NCI-H82 treated with DMSO at 0.1 percent for 48 hours (cell line): Measurements from ENCODE around the gene PPP1R14B.

Experiments used
- DNase-seq: peaks from one replicate; lab custom pipeline; 2025; ENCODE audit not compliant: unreplicated experiment; lab: John Stamatoyannopoulos, UW

Gene PPP1R14B, protein sequence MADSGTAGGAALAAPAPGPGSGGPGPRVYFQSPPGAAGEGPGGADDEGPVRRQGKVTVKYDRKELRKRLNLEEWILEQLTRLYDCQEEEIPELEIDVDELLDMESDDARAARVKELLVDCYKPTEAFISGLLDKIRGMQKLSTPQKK

DNA sequence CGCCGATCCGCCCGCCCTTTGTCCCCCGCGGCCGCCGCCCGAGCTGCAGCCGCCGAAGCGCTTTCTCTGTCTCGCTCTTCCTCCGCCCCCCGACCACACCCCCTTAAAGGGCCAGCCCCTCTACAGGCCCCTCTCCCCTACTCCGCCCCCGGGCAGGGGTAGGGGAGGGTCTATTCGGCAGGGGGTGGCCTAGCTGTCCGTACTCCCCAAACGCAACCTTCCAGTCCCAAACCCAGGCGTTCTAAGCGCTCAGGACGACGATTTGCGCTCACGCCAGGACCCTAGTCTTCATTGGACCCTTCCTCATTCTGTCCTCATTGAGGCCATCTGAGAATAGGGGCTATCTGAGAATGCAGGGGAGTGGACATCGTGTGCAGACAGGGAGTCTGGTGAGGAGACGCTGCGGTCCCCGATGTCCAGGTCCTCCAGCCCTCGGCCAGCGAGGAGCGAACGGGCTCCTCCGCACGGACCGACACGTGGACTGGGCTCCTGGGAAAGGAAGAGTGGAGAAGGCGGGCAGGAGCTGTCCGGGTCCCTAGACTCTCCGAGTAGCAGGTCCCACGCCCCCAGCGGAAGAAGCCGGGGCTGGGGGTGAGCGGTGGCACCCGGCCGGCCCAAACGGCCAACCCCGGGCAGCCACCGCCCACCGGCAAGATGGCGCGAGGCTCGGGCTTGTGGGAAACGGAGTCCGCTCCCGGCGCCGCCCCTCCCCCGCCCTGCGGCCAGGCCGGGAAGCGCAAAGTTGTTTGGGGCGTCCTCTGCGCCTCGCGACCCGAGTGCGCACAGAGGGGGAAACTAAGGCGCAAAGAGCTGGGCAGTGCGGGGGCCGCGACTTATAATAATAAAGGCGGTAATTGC is at the start of gene PPP1R14B:
Gene PPP1R14B, minus strand, starts transcription at position 73 of the 858 bp plus-strand sequence. CDS start 270 bp downstream, outside the sequence.
- peak; percentile 54 for DNase-seq

DNA sequence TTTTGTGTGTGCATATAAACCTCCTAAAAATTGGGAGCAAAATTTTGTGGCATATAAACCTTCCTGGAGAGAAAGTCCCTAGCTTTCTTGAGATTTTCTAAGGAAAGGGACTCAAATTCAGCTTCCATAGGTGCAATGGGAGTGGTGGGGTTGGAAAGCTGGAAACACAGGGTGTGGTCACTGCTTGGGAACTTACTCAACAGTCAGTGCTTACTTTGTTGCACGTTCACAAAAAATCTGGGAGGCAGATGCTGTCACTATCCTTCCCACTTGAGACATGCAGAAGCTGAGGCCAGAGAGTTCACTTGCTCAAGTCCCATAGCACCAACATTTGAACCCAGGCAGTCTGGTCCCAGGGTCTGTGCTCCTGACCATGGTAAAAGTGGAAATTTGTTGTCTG is 49.5 kb upstream of the PPP1R14B start:
- DNase-seq: no peak

DNA sequence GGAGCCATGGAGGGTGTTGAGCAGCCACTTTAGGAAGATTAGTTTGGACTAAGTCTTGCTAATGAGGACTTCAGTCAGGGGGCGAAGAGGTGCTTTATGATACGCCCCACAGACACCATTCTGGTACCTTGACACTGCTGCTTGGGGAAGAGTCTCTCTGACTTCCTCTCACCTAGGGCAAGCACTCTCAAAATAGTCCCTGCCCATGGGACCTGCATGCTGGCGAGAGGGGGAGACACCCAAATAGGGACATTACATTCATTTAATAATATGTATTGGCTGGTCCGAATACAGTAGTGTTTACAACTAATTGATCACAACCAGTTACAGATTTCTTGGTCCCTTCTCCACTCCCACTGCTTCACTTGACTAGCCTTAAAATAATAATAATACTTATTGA is 49.0 kb upstream of the PPP1R14B start:
- DNase-seq: no peak

DNA sequence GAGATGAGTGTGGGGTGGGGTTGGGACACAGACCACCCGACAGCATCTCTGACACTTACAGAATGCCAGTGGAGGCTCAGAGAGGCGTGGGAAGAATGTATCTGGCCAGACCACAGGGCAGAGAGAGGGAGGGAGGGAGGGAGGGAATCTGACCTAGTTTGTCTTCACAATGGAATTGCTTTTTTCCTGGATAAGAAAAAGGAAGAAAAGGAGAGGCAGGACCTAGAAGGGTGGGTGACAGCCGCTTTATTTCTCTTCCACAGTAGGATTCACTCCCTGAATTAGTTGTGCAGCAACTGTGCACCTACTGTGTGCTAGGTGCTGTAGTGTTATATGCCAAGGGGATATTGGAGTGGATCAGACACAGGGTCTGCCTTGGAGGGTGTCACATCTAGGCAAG is 48.0 kb upstream of the PPP1R14B start:
- DNase-seq: no peak

DNA sequence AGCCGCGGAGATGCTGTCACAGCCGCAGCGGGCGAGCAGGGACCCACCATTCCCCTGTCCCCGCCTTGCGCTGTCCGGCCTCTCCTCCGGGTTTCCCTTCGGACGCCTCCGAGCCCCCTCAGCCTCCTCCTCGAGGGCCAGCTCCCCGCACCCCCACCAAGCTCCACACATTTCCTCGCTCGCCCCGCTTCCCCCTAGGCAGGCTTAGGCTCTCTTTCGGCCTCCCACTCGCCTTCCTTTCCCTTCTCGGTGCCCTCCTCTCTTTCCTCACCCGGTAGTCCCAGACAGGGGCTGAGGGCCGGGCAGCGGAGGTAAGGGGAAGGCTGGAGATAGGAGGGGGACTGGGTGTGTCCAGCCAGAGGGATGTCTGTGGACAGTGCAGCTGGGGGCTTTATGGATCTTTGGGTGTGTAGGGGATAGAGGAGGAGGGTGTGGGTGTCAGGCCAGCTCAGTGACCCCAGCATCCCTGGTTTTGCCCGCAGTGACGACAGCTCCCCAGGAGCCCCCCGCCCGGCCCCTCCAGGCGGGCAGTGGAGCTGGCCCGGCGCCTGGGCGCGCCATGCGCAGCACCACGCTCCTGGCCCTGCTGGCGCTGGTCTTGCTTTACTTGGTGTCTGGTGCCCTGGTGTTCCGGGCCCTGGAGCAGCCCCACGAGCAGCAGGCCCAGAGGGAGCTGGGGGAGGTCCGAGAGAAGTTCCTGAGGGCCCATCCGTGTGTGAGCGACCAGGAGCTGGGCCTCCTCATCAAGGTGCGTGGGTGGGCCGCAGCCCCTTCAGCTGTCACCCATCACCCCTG is 45.9 kb upstream of the PPP1R14B start:
- DNase-seq: no peak

DNA sequence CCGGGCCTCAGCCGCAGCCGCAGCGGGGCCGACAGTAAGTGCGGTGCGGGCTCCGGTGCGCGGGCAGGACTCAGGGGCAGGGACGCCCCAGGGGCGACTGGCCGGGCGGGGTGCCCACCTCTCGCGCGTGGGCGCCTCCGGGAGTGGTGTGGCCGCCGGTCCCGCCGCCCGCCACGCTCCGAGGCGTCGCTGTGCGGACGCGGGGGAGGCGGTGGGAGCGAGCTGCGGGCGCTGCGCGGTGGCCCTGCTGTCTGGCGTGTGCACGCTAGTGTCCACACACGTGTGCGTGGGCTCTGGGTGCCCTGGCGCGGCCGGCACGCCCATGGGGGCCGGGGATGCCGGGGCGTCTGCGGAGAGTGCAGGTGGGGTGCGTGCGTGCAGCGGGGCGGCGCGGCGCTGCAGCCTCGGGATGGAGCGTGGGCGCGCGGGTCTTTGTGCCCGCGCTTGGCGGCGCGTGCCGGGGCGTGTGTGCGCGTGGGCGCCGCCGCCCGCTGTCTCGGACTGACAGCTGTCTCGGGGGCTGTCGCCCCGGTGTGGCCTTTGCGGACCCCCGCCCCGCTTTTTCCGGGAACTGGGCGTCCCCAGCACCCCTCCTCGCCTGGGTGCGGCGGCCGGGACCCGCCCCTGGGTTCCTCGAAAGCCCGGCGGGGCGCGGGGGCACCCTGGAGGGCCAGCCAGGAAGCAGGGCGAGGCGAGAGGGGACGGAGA is 45.2 kb upstream of the PPP1R14B start:
- DNase-seq: no peak

DNA sequence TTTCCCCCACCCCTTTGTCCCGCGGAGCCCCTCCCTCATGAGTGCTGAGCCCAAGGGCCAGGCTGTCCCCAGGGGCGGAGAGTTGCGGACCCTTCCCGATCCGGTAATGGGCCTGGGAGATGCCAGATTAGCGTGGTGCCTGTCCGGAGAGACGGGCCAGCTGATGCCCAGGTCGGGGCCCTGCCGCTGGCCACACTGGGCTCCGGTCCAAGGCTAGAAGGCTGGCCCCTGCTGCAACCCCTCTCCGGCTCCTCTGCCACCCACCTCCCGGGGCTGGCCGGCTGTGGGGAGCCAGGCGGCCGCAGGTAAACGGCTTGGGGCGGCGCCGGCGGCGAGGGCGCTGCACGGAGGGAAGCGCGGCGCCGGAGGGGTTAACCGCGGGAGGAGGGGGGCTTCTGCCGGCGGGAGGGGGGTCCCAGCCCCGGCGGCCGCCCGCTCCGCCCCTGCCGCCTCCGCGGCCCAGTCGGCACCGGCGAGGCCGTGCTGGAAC is 44.6 kb upstream of the PPP1R14B start, which contains the start of gene KCNK4:
Gene KCNK4, plus strand, starts transcription at position 41 of the 490 bp plus-strand sequence. CDS start 1,717 bp downstream, outside the sequence.
- no peak for DNase-seq

DNA sequence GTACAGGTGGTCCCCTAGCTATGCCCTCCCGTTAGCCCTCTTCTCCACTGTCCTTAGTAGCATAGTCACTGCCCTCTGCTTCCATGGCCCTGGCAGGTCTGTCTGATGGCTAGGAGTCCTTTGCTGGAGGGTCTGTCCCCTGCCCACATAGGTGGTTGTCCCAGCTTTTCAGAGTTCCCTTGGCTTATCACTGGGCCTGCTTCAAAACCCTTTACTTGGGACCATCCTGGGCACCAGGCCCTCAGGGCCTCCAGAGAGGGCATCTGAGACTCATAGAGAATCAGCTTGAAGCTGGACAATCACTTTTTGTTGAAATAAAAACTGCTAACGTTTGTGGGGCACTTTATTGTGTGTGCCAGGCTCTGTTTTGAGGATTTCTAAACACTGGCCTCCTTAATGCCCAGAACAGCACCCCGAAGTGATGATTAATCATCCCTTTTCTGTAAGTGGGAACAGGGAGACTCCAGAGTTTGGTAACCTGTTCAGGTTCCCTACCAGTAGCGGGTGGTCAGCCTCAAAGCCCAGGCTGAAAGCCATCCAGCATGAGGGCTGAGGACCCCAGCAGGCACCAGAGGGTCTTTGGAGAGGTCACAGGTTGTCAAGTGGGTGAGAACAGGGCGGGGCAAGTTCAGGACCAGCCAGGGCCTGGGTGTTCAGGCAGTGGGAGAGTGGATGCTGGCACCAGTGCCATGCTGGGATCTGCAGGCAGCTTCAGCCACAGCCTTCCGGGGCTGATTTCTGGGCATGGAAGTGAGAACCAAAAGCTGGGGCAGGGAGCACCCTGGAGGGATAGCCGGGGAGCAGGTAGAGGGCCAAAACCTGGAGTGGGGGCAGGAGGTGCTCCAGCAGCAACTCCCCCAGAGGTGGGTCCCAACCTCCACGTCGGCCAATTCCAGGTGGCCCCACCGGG is 43.9 kb upstream of the PPP1R14B start:
- no peak for DNase-seq

DNA sequence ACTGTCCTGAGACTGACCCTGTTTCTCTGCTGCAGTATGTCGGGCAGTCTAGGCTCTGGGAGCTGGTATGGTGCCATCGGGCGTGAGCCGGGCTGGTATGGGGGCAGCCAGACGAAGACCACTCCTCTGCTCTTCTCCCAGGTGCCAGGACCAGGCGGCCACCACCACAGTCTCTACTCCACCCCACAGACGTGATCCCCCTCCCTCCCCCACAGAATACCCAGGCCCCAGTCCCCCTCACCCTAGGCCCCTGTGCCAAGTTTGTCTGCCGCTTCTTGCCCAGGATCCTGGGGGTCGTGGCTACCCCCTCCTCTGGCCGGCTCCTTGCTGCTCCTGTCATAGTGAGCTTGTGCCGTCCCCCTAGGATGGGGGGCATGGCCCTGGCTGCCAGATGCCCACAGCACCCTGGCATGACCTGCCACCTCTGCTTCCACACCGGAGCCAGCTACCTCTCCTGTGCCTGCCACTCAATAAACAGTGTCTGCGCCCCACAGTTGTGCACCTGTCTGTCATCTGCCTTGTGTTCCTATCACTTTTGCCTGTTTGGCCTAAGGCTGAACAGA is 42.3 kb upstream of the PPP1R14B start:
- no peak for DNase-seq

DNA sequence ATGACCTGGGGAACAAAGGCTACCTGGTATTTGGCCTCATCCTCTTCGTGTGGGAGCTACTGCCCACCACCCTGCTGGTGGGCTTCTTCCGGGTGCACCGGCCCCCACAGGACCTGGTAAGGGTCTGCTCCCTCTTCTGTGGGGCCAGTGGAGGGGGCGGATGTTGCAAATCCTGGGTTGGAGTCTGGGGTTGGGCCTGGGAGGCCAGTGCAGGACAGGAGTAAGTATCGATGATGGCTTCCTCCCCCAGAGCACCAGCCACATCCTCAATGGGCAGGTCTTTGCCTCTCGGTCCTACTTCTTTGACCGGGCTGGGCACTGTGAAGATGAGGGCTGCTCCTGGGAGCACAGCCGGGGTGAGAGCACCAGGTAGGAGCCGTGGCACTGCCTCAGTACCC is 41.6 kb upstream of the PPP1R14B start:
- no peak for DNase-seq

DNA sequence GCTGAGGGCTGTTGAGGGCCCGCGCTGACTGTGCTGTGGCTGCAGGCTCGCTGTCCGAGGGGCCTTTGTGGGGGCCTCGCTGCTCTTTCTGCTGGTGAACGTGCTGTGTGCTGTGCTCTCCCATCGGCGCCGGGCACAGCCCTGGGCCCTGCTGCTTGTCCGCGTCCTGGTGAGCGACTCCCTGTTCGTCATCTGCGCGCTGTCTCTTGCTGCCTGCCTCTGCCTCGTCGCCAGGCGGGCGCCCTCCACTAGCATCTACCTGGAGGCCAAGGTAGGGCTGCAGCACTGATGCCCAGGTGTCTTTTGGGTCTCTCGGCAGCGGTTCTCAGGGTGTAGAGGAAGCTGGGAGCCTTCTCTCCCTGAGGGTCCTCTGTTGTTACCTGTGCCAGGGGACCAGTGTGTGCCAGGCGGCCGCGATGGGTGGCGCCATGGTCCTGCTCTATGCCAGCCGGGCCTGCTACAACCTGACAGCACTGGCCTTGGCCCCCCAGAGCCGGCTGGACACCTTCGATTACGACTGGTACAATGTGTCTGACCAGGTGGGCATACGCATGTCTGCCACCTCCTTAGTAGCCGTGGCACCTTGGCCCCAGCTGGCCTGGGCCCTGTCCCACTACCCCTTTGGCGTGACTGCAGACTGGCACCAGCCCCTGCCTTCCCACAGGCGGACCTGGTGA is 41.1 kb upstream of the PPP1R14B start:
- DNase-seq: no peak

DNA sequence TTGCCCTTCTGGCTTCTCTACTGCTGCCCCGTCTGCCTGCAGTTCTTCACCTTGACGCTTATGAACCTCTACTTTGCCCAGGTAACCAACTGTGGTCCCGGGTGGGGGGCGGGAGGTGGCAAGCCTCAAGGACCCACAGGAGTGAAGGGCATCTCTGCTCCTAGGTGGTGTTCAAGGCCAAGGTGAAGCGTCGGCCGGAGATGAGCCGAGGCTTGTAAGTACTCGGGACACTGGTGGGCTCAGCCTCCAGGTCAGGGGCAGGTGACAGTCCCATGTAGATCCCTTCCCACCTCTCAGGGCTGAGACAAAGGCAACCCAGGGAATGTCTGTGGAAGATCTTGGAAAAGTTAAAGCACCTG is 40.0 kb upstream of the PPP1R14B start:
- DNase-seq: no peak

DNA sequence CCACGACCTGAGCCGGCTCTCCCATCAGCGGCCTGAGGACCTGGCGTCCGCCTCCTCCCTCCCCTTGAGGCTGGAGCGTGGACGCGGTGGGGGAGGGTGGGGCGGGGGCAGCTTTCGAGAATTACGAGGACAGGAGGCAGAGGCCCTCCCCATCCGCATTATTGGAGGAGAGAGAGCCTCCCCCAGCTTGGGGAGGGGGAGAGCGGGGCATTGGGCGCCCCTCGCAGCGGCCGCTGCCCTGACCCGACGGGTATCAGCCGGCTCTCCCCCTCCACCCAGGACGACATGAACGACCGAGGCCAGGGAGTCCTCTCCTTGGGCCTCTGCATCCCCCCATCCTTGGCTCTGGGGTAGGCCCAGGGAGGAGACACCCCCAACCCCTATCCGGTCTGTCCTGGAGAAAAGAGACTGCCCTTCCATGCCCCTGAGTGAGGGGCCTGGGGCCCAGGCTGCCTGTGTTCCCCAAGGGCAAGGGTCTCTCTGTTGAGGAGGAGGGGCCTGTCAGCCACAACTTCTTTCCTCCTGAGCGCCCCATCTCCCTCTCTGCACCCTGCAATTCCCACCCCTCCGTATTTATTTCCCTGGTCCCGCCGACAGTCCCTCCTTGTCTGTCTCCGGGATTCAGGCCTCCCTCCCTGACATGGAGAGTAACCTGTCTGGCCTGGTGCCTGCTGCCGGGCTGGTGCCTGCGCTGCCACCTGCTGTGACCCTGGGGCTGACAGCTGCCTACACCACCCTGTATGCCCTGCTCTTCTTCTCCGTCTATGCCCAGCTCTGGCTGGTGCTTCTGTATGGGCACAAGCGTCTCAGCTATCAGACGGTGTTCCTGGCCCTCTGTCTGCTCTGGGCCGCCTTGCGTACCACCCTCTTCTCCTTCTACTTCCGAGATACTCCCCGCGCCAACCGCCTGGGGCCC is 39.4 kb upstream of the PPP1R14B start:
- no peak for DNase-seq

DNA sequence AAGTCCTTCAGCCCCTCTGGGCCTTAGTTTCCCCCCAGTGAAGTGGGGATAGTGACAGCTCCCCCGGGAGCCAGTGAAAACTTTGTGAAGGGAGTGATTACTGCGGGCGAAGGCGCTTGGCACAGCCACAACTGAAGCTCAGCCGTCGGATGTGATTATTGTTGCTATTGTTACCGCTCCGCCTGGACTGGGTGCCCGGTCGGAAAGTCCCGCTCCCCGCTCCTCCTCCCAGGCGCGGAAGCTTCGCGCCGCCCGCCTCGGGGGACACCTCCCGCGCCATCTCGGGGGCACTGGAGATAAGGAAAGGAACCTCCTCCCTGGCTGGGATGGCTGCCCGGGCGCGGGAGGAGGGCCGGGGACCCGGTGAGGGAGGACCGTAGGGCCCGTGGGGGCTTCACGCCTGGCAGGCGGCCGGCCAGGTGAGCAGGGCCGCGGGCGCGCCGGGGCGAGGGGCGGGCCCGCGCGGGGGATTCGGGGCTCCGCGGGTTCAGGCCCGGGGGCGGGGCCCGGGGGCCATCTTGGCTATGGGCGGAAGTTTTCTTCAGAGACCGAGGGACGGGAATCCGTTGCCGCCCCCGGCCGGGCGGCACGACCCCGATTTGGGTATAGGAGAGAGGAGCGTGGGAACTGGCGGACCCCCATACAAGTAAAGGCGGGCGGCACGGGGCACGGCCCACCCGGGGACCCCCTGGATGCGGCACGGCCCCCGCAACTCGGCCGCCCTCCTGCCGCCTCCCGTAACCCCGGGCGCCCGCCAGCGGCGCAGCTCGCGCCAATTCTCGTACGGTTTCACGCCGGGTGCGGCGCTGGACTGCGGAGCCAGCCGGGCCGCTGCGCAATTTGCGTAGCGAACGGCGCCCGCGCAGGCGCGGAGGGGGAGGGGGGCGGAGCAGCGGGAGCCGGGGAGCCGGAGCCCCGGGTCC is 38.5 kb upstream of the PPP1R14B start, which contains the start of gene GPR137:
Gene GPR137, plus strand, starts transcription at position 887 of the 923 bp plus-strand sequence. CDS start 677 bp downstream, outside the sequence.
- DNase-seq: peak; percentile 26

DNA sequence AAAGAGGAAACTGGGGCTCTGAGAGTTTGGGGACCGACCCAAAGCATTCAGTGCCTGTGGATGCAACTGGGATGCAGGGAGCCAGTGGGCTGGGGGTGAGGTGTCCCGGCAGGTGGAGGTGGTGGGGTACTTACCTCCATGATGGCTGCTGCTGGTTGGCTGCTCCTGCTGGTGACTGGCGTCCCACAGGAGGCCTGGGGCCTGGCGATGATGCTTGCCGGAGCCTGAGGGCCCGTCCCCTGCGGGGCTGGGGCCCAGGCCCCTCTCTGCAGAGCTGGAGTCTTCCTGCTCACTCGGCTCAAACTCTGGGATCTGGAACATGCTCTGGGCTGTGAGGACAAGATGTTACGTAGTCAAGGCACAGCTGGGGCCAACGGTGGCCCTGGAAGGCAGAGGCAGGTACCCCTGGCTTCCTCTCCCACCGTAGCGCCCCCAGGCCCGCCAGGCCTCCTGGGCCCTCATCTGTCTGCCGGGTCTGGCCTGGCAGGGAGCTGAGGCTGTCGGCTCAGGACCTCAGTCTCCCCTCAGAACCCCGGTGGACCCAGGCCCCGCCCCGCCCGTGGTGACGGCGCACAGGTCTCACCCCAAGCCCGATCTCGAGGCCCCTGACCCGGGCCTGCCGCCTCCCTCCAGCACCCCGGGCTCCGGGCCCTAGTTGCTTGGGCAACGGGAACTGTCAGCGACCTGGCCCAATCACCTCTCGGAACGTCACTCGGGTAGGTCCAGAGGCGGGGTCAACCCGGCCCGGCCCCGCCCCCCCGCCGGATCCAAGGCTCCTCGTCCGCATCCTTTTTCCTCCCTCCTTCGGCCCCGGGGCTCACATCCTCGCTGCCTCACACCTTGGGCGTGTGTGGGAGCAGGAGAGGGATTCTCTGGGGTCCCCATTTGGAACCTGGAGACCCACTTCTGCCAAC is 37.6 kb upstream of the PPP1R14B start, which contains the start of gene BAD:
Gene BAD, minus strand, starts transcription at position 618 of the 914 bp plus-strand sequence. Its CDS starts 297 bp downstream, at position 321.
- DNase-seq: peak; percentile 65

DNA sequence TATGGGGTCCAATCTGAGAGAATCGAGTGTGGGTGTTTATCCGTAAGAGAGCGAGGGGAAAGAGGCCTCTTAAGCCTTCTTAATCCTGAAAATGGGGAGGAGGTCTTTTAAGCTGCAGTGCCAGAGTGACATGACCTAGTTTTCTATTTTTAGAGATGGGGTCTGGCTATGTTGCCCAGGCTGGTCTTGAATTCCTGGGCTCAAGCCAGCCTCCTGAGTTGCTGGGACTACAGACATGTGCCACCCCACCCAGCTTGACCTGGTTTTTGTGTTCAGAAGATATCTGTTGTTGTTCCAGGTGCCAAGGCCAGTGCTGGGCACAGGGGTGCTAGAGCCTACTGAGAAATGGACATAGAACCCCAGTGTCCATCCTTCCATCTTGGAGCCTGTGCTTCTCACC is 36.3 kb upstream of the PPP1R14B start:
- DNase-seq: peak; percentile 6
